GM18526 (cell line): Measurements from ENCODE around the gene KCNIP4.

Experiments used
- POLR2A ChIP-seq: IDR thresholded peaks from 3 replicates; pipeline ENCODE4 v1.6.1; 2011; ENCODE audit not compliant: insufficient read length; ENCODE audit errors: extremely low read depth

KCNIP4 gene

DNA sequence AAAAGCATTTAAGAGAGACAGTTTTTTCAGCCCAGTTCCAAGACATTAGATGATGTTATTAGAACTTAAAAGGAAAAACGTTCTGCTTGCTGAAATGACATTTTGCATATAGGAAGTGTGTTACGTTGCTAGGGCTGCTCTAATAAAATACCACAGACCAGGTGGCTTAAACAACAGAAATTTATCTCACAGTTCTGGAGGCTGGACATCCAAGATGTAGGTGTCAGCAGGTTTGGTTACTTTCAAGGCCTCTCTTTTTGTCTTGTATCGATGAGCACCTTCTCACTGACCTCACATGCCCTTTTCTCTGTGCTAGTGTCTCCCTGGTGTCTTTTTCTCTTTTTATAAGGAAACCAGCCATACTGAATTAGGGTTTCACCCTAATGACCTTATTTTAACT is 1043.6 kb downstream of the KCNIP4 start:
- no peak for TF ChIP-seq POLR2A

DNA sequence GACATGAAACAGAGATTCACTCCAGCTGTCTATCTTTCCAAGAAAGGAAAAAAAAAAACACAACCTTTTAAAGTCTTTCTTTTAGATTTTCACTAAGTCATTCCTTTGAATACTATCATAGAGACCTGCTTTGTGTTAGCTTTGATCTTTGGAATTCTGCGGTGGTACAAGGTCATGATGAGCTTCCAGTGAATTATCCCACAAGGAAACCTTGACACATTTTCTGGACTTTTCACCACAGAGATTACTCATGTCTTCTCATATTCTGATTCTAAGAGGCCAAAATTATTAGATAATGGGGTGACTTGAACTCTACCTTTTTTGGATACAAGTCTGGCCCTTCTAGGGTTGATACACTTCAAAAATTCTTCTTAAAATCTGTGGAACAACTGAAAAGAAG is 1046.7 kb downstream of the KCNIP4 start:
- TF ChIP-seq POLR2A, result no peak

DNA sequence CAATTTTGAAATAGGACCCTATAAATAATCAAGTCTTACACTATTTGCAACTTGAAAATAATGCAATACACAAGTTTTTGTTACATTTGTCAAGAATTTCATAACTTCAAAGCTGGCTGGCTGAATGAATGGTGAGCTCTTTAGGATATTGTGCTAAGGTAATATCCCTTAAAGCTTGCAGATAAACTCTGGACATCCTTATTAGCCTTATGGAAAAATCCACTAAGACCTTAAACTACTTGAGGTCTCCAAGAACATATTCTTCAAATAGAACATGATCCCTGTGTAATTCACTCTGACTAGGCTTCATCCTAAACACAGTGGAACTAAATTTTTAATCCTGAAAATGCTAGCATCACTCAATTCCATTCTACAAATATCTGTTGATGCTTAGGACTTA is 1049.0 kb downstream of the KCNIP4 start:
- no peak for TF ChIP-seq POLR2A

DNA sequence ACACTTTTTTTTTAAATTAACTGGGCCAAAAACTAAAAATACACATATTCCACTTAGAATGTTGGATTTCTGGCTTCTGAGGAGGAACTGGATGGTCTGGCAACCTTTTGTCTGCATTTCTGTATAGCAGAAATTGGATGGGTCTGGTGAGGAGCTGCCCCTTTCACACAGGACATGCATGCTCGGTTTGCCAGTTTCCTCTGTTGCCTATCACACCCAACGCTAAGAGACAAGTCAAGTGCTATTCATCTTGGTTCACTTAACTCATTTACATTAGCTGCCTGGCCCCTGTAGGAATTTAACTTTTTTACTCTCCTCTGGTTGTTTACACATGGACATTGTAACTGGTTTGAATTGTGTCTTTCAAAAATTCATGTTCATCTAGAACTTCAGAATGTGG is 1052.6 kb downstream of the KCNIP4 start:
- no peak for TF ChIP-seq POLR2A

DNA sequence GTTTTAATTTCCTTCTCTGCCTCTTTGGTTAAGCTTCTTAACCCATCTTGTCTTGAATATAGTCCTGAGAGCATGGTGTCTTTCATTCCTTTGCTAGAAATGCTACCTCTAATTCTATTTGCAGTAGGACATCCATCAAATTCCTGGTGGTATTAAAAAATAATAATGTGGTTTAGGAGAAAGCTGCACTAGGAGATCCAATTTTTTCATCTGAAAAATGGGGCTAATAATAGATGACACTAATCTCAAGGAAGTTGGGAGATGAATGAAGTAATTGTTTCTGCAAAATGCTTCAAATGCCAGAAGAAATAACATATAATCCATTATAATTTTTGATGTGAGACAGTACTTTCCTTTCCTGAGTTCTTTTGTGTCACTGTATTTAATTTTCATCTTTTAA is 1053.4 kb downstream of the KCNIP4 start:
- no peak for TF ChIP-seq POLR2A

DNA sequence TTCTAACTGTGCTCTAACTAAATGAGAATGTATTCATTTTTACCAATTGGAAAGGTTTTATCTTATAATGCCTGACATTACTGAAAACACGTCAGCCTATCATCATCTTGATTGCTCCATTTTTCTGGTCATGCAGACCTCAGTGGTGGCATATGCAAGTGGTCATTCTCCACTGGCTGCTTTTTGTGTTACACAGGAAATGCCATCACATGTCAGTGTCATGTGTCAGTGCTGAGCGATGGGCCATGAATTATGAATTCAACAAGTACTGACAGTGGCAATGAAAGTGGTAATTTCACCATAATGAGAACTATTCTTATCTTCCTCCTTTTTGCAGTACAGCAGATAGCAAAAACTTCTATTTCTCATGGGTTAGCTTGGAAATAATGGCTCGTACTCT is 1057.8 kb downstream of the KCNIP4 start:
- no peak for TF ChIP-seq POLR2A

DNA sequence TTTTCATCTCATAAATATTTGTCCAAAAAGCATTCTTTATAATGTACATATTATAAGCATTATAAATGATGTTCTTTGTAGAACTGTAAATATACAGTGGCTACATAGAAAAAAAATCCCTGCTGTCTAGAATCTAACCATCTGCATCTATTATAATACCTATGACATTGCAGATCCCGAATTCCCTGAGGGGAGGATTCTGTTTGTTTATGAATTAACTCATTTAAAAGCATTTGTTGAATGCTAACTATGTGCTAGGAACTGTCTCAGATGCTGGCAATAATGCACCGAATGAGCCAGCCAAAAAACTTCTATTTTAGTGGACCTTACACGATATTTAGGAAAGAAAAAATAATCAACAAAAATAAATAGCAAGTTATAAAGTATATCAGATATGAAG is 1058.7 kb downstream of the KCNIP4 start:
- no peak for TF ChIP-seq POLR2A

DNA sequence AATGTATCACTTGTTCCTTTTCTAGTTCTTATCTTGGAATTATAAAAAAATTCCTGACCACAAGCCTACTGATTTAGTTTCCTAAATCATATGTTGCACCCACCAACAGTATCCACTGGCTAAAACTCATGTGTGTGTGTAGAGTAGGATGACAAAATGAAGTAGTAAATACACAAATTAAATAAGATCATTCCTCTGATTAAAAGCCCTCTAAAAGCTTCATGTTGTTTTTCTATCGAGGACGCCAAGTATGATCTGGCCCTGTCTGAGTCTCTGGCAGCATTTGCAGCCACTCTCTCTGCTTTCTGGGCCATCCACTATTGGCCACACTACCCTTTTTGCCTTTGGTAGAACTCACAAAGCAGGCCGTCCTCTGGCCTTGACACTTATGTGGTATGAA is 1064.9 kb downstream of the KCNIP4 start:
- TF ChIP-seq POLR2A, result no peak

DNA sequence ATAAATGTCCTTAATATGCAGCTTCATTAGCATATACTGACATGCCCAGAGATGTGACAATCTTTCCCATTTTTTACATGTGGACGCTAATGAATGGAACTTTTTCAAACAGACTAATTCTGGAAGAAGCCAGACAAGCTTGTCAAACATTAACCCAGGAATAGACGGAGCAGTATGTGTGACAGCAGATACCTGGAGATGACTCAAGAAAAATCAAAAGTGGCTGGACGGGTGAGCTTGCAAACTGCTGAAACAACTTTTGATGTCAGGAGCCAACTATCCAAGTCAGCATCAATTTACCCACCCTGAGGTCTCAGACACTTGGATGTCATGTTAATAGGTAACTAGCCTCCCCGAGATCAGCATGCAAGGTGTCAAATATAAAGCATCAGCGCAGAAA is 1065.3 kb downstream of the KCNIP4 start:
- no peak for TF ChIP-seq POLR2A

DNA sequence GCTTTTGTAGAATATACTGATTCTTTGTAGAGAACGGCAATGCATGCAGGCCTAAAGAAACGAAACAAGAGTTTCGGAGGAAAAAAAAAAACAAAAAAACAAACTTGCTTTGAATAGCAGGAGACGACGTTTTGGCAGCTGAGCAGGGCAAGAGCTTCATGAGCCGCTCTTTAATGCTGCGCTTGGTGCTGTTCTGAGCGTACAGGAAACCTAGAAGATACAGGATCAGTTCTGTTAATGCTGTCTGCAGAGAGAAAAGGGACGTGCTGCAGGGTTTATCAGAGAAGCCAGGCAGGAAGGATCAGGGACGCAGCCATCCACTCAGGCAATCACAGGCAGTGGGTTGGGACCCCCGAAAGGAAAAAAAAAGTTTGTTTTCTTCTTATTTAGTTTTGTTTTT is 1066.1 kb downstream of the KCNIP4 start:
- no peak for TF ChIP-seq POLR2A

DNA sequence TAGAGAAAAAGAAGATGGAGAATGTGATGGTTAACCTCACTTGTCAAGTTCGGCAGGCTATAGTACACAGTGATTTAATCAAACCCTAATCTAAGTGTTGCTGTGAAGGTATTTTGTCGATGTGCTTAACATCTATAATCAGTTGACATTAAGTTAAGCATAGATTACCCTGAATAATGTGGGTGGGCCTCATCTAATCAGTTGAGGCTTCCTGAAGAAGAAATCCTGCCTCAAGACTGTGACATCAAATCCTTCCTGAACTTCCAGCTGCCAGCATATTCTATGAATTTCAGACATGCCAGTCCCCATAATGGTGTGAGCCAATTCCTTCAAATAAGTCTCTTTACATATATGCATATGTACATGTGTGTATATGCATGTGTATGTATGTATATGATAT is 1066.9 kb downstream of the KCNIP4 start:
- TF ChIP-seq POLR2A, result no peak

DNA sequence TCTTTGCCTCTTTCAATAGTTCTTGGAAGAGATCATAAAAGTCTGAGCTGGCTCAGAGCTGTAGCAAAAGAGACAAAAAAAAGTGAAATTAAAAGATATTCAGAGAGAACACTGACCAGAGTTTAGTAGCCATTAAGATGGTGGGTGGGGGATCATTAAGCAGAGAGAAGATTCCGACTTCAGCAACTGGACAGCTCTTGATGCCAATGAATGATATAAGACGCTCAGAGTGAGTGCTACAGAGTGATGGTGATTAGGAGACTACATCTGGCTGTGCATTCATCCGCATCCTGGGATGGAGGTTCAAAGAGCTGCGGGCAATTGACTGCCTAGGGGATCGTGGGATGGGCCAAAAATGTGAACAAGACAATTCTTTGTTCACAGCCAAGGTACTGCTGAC is 1069.8 kb downstream of the KCNIP4 start:
- TF ChIP-seq POLR2A, result no peak

DNA sequence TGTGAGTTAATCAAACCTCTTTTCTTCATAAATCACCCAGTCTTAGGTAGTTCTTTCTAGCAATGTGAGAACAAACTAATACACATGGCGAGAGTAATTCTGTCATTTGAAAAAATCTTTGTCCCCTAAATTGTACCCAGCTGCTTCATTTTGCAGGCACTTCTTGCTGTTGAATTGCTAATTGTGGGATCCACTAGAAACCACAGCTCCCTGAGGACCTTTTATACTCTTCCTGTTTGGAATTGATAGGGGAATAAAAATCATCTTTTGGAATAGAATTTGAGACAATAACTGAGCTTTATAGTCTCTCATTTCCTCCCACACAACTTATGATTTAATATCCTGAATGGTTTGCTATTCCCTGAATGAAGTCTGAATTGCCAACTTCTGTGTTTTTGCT is 1078.1 kb downstream of the KCNIP4 start:
- TF ChIP-seq POLR2A, result no peak

DNA sequence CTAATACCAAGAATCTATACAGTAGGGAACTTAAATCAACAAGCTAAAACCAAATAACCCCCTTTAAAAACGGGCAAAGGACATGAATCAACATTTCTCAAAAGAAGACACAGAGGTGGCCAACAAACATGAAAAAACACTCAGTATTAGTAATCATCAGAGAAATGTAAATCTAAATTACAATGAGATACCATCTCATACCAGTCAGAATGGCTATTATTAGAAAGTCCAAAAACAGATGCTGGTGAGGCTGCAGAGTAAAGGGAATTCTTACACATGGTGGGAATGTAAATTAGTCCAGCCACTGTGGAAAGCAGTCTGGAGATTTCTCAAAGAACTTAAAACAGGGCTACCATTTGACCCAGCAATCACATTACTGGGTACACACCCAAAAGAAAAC is 1080.5 kb downstream of the KCNIP4 start:
- TF ChIP-seq POLR2A, result no peak

DNA sequence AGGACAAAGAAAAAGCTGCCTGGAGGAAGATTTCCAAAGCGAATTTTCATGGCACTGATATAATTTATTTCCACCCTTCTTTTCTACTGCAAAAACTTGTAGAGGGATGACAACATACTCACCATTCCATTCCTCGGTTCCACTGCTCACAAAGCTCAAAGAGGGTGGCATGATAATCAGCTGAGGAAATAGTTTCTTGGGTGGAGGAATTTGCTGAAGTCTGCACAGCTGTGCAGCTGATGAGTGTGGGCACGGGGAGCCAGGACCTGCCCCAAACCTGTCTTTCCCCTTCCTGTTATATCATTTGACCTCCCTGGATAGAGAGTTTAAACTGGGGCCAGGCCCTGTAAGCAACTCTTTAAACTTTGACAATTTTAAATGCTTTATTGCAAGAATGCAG is 1087.7 kb downstream of the KCNIP4 start:
- TF ChIP-seq POLR2A, result no peak

DNA sequence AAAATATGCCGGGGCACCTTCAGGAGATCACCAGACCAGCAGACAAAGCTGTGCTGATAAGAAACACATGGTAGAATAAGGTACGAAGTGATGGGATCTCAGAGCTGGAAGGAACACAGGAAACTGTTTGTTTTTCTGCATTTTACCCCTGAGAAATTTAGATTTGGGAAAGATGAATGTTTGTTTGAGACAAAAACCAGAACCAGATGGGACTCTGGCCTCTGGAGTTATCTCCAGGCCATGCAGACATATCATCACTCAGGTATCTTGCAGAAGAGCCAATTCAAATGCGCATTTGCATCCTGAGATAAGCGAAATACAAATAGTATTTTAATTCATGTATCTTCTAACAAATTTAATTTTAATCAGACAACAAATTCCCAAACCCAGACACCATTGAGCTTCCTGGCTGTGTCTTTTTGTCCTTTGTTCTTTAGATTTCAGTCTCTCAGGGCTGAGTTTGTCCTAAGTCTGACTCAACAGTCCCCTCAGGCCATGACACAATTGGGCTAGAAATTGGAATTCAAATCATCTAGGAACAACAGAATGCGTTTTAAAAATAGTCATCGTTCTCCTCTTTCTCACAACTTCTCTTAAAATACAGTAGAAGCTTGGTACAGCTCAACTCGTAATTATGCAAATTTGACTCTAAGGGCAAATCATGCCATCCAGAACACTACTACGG is 1089.3 kb downstream of the KCNIP4 start:
- TF ChIP-seq POLR2A, result no peak

DNA sequence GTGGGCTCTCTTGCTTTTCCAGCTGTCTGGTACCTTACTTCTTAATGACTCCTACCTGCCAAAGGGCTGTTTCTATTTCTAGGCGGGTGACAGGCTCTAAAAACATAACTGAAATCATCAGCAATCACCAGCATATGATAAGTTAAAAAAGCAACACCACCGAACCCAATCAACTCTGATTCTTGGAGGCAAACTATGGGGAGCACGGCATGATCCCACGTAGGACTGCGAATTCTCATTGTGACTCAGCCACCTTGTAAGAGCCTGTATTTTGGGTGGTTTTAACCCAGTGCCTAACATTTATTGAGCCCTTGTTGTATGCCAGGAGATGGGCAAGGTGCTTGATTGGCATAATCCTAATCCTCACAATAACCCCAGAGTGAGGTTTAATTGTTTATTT is 1091.5 kb downstream of the KCNIP4 start:
- TF ChIP-seq POLR2A, result no peak
